K562 (cell line): Measurements from ENCODE around the gene LRRC1. TPM values are rescaled to one million over a fixed set of nuclear protein-coding genes. Genes with fewer than 3 reads are reported as not detected.

ENCODE experiments used
- ATAC-seq: fragments of 200-7000 bp; cut with Tn5 transposase; 3 replicates; pipeline ENCODE4 v1.9.1; 2020; ENCODE audit warnings: moderate library complexity
- BruUV-seq: library from RNA; stranded (reverse); fragments of 400-500 nt; replicated peaks from 2 replicates; lab custom pipeline; 2021; lab: Mats Ljungman, UMichigan
- CTCF ChIA-PET: fragments of 300-600 bp; formaldehyde crosslinking; extraction: SDS; loops from one replicate; lab custom pipeline; 2021; ENCODE audit warnings: low intra/inter-chr PET ratio; lab: Yijun Ruan, JAX
- POLR2A ChIA-PET: fragments of 300-600, 350-650 bp; sonication (Branson Sonifier 250); formaldehyde crosslinking; extraction: SDS; loops from one replicate; lab custom pipeline; 2021; ENCODE audit warnings: antibody characterized with exemption, inconsistent platforms; lab: Yijun Ruan, JAX
- DNase-seq, 4 experiments: peaks; one replicate each; pipeline versions ENCODE4 v3.0.0 to v3.0.0-alpha.2; 2011 to 2018; ENCODE audit warnings: low spot score in 3 of 4, mixed read lengths in 3 of 4; ENCODE audit errors: extremely low read depth in 1 of 4
- FAIRE-seq: peaks from 2 replicates; lab custom pipeline; 2011; peaks lifted over from hg19 to GRCh38; lab: Jason Lieb, UNC
- H2AFZ ChIP-seq: 2 replicates; pipeline ENCODE4 v1.6.0; 2011; ENCODE audit warnings: low read depth, low read length, control low read depth, inconsistent platforms
- H3K27ac ChIP-seq: fragments of 200-600 bp; 3 replicates; pipeline ENCODE4 v1.8.0; 2011; ENCODE audit warnings: low read depth, mild to moderate bottlenecking, control low read depth, inconsistent platforms, low read length, moderate library complexity, mixed read lengths; ENCODE audit errors: extremely low read depth
- H3K27me3 ChIP-seq, 2 experiments: fragments of 300-600 bp in 1 of 2; 2 replicates in 1 of 2; 3 replicates in 1 of 2; pipeline versions ENCODE4 v1.6.0 to v1.8.0; 2011; ENCODE audit warnings: inconsistent platforms in 2 of 2, low read length in 2 of 2, mild to moderate bottlenecking in 1 of 2, mixed read lengths in 1 of 2, moderate library complexity in 1 of 2; ENCODE audit not compliant: control insufficient read depth in 2 of 2, insufficient read depth in 2 of 2
- H3K36me3 ChIP-seq: fragments of 300-600 bp; 3 replicates; pipeline ENCODE4 v1.8.0; 2011; ENCODE audit warnings: mild to moderate bottlenecking, low read length, inconsistent platforms; ENCODE audit not compliant: control insufficient read depth, insufficient read depth
- H3K4me1 ChIP-seq, 2 experiments: fragments of 200-600 bp in 1 of 2; replicated peaks in 1 of 2; 2 replicates in 1 of 2; 3 replicates in 1 of 2; pipeline versions ENCODE4 v1.5.1 to v1.8.0; 2011; ENCODE audit warnings: inconsistent platforms in 2 of 2, low read length in 2 of 2, mild to moderate bottlenecking in 1 of 2, mixed read lengths in 1 of 2, moderate library complexity in 1 of 2; ENCODE audit not compliant: control insufficient read depth in 2 of 2, insufficient read depth in 2 of 2
- H3K4me2 ChIP-seq: 2 replicates; pipeline ENCODE4 v1.6.1; 2011; ENCODE audit warnings: low read length, control low read depth, inconsistent platforms, mixed read lengths; ENCODE audit not compliant: insufficient read depth
- H3K4me3 ChIP-seq: fragments of 200-600 bp; sonication (generic), shearing (Covaris generic); 2 replicates; pipeline ENCODE4 v1.5.1; 2016; ENCODE audit warnings: control low read depth, inconsistent platforms
- H3K79me2 ChIP-seq: fragments of 200-600 bp; 3 replicates; pipeline ENCODE4 v1.8.0; 2011; ENCODE audit warnings: low read length, inconsistent platforms; ENCODE audit not compliant: control insufficient read depth, insufficient read depth
- H3K9ac ChIP-seq, 2 experiments: 2 replicates each; pipeline versions ENCODE4 v1.6.0 to v1.6.1; 2011; ENCODE audit warnings: low read depth in 2 of 2, low read length in 2 of 2, control low read depth in 1 of 2, inconsistent platforms in 1 of 2, mild to moderate bottlenecking in 1 of 2, mixed read lengths in 1 of 2; ENCODE audit not compliant: insufficient read depth in 1 of 2
- H3K9me1 ChIP-seq: one replicate; pipeline ENCODE4 v1.6.0; 2011; ENCODE audit warnings: inconsistent platforms, mild to moderate bottlenecking, low read length, moderate library complexity; ENCODE audit not compliant: control insufficient read depth, insufficient read depth
- H3K9me3 ChIP-seq: replicated peaks from 2 replicates; pipeline ENCODE4 v1.5.1; 2011; ENCODE audit warnings: low read depth, low read length, inconsistent platforms; ENCODE audit not compliant: control insufficient read depth, insufficient read depth
- H4K20me1 ChIP-seq: replicated peaks from 2 replicates; pipeline ENCODE4 v1.6.1; 2011; ENCODE audit warnings: low read length, inconsistent platforms, mixed read lengths; ENCODE audit not compliant: control insufficient read depth, insufficient read depth
- EGR1 ChIP-seq: fragments of 450-650 bp; conservative IDR thresholded peaks from 2 replicates; pipeline ENCODE4 v1.6.1; 2017; ENCODE audit warnings: mild to moderate bottlenecking
- ETV5 ChIP-seq: sonication (generic); formaldehyde crosslinking; IDR thresholded peaks from 2 replicates; pipeline ENCODE4 v1.4.0; 2020; ENCODE audit warnings: low read depth, mild to moderate bottlenecking, missing genetic modification reagents
- FOXA1 ChIP-seq: fragments of 450-650 bp; IDR thresholded peaks from 2 replicates; pipeline ENCODE4 v1.6.1; 2016; ENCODE audit warnings: mild to moderate bottlenecking, borderline replicate concordance
- FOXJ3 ChIP-seq: sonication (generic); formaldehyde crosslinking; IDR thresholded peaks from 2 replicates; pipeline ENCODE4 v1.4.0; 2020; ENCODE audit warnings: mild to moderate bottlenecking, missing genetic modification reagents
- HMG20B ChIP-seq: fragments of 250-450 bp; sonication (Bioruptor Pico); IDR thresholded peaks from 2 replicates; pipeline ENCODE4 v1.5.0; 2021; ENCODE audit warnings: mild to moderate bottlenecking
- ILK ChIP-seq: fragments of 450-650 bp; IDR thresholded peaks from 2 replicates; pipeline ENCODE4 v1.6.1; 2016; ENCODE audit warnings: missing genetic modification characterization, low read depth, mild to moderate bottlenecking, missing compliant biosample characterization, moderate library complexity, borderline replicate concordance
- MAFF ChIP-seq: IDR thresholded peaks from 2 replicates; pipeline ENCODE4 v1.6.1; 2012; ENCODE audit warnings: low read length, improper control_type of control experiment
- RB1 ChIP-seq: fragments of 450-650 bp; IDR thresholded peaks from 2 replicates; pipeline ENCODE4 v1.6.1; 2017; ENCODE audit warnings: low read depth, mild to moderate bottlenecking
- SPI1 ChIP-seq: IDR thresholded peaks from 2 replicates; pipeline ENCODE4 v1.6.1; 2011; ENCODE audit warnings: low read depth, low read length, control low read depth, borderline replicate concordance
- SUPT5H ChIP-seq: fragments of 450-650 bp; IDR thresholded peaks from 2 replicates; pipeline ENCODE4 v1.6.1; 2016
- TAF15 ChIP-seq: fragments of 200-400 bp; formaldehyde crosslinking; IDR thresholded peaks from 2 replicates; pipeline ENCODE4 v1.6.1; 2017; ENCODE audit warnings: mild to moderate bottlenecking, low read depth, low read length, moderate library complexity
- XRCC4 ChIP-seq: IDR thresholded peaks from one replicate; pipeline ENCODE4 v1.6.1; 2011; ENCODE audit not compliant: insufficient read depth, insufficient read length; ENCODE audit errors: extremely low read depth
- ZNF23 ChIP-seq: fragments of 250-450 bp; sonication (Bioruptor Pico); IDR thresholded peaks from 2 replicates; pipeline ENCODE4 v1.4.0; 2020; ENCODE audit warnings: mild to moderate bottlenecking
- ZNF41 ChIP-seq: fragments of 250-450 bp; sonication (Bioruptor Pico); conservative IDR thresholded peaks from 2 replicates; pipeline ENCODE4 v1.4.0; 2020; ENCODE audit warnings: mild to moderate bottlenecking
- WGBS: fragments of 100-300 bp; shearing (Covaris generic); methylation state at CpG from one replicate; pipeline ENCODE4 v1.1.6; 2016; ENCODE audit warnings: low coverage, mixed read lengths; ENCODE audit not compliant: insufficient coverage; ENCODE audit errors: missing lambda C conversion rate; 5-methylcytosine and 5-hydroxymethylcytosine counted together
- in situ Hi-C: fragments of 300-500 bp; cut with MboI; formaldehyde crosslinking; loops from 4 replicates; pipeline ENCODE4 v1.15.0; 2018; ENCODE audit warnings: inconsistent platforms, mixed read lengths
- intact Hi-C: fragments of 100-400 bp; cut with micrococcal nuclease; formaldehyde crosslinking; loops from 2 replicates; pipeline ENCODE4 v1.14.2; 2022
- polyA plus RNA-seq, 8 experiments: library from polyadenylated mRNA; depleted of rRNA in 4 of 8; stranded (reverse) in 5 of 8; unstranded in 3 of 8; fragments of >200 nt; fragmentation: Nextera tagmentation in 2 of 8; fragmentation: Illumina TruSeq in 1 of 8; extraction: Ambion mirVana in 2 of 8; extraction: Trizol in 1 of 8; gene quantifications; 2 replicates each; pipeline versions ENCODE4 v1.2.1 to v1.2.3, GENCODE V29; 2011 to 2014; ENCODE audit warnings: inconsistent platforms in 1 of 8, missing spikeins in 1 of 8
- total RNA-seq, 7 experiments: library from RNA; depleted of rRNA in 6 of 7; stranded (reverse); fragments of >200 nt in 6 of 7; fragmentation: Illumina TruSeq in 2 of 7; extraction: Trizol in 2 of 7; gene quantifications; 2 replicates each; pipeline versions ENCODE4 v1.2.1 to v1.2.3, GENCODE V29; 2011 to 2021; ENCODE audit warnings: low replicate concordance in 1 of 7
- TF ChIP-seq, protein P1 (sequence below): sonication (generic); formaldehyde crosslinking; IDR thresholded peaks from 2 replicates; pipeline ENCODE4 v1.8.1; 2023; ENCODE audit warnings: mild to moderate bottlenecking, missing genetic modification reagents
- TF ChIP-seq, protein P2 (sequence below): IDR thresholded peaks from 2 replicates; pipeline ENCODE4 v1.6.1; 2012; ENCODE audit warnings: low read depth, low read length, improper control_type of control experiment, borderline replicate concordance
- TF ChIP-seq, protein P3 (sequence below), 3 experiments: IDR thresholded peaks in 2 of 3; conservative IDR thresholded peaks in 1 of 3; 2 replicates each; pipeline ENCODE4 v1.5.1; 2011 to 2012; ENCODE audit warnings: low read length in 3 of 3, mild to moderate bottlenecking in 3 of 3, control low read depth in 2 of 3, improper control_type of control experiment in 1 of 3, inconsistent platforms in 1 of 3, low read depth in 1 of 3, mixed read lengths in 1 of 3, moderate library complexity in 1 of 3; ENCODE audit not compliant: insufficient read depth in 2 of 3

The LRRC1 gene
- total and polyA plus RNA-seq, 9 of the 15 experiments (the other 6 are each of a cell fraction or from before 2014, with no cell fraction given) = not detected

DNA sequence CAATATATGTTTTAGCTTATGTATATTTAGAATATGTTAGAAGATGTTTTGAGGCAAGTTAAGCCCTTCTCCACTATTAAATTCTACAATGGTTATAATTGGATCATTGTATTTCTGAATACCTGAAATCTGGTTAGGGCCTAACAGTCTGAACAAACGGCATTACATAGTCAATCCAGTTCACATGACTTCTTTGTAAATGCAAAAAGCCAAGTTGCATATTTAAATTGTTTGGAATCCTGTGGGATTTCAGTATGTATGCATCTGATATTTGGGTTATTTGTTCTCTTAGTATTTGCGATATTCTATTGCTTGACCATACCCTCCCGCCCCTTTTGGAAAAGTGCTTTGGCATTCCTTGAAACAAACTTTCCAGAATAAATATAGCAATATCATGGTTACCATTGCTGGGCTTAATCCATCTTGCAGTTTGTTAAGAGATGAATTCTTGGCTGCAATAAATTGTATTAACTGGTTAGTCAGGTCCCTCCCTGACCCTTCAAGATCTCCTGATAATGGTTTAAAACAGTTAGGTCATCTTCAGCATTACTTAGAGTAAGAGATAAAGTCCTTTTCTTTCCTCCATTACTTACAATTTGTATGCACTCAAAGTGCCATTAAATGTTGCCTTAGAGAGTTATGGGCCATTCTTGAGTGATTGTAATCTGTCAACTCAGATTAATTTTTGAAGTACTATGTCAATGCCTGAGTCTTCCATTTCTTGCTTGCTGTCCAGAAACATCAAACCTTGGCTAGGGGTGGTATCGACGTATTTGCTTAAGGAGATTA is 36.5 kb downstream of the LRRC1 start:
- TF ChIP-seq XRCC4 (no peak), ZNF41 (CRISPR knock-in tag) (no peak), ILK (tag) (no peak), HMG20B (CRISPR knock-in tag) (no peak), EGR1 (no peak), FOXA1 (no peak), ETV5 (CRISPR knock-in tag) (no peak), RB1 (no peak), SUPT5H (no peak), ZNF23 (CRISPR knock-in tag) (no peak), FOXJ3 (CRISPR knock-in tag) (no peak), MAFF (no peak), SPI1 (no peak), TAF15 (no peak)
- TF ChIP-seq, protein P1, sequence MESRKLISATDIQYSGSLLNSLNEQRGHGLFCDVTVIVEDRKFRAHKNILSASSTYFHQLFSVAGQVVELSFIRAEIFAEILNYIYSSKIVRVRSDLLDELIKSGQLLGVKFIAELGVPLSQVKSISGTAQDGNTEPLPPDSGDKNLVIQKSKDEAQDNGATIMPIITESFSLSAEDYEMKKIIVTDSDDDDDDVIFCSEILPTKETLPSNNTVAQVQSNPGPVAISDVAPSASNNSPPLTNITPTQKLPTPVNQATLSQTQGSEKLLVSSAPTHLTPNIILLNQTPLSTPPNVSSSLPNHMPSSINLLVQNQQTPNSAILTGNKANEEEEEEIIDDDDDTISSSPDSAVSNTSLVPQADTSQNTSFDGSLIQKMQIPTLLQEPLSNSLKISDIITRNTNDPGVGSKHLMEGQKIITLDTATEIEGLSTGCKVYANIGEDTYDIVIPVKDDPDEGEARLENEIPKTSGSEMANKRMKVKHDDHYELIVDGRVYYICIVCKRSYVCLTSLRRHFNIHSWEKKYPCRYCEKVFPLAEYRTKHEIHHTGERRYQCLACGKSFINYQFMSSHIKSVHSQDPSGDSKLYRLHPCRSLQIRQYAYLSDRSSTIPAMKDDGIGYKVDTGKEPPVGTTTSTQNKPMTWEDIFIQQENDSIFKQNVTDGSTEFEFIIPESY = no peak
- TF ChIP-seq, protein P2, sequence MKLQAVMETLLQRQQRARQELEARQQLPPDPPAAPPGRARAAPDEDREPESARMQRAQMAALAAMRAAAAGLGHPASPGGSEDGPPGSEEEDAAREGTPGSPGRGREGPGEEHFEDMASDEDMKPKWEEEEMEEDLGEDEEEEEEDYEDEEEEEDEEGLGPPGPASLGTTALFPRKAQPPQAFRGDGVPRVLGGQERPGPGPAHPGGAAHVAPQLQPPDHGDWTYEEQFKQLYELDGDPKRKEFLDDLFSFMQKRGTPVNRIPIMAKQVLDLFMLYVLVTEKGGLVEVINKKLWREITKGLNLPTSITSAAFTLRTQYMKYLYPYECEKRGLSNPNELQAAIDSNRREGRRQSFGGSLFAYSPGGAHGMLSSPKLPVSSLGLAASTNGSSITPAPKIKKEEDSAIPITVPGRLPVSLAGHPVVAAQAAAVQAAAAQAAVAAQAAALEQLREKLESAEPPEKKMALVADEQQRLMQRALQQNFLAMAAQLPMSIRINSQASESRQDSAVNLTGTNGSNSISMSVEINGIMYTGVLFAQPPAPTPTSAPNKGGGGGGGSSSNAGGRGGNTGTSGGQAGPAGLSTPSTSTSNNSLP = no peak
- TF ChIP-seq, protein P3, sequence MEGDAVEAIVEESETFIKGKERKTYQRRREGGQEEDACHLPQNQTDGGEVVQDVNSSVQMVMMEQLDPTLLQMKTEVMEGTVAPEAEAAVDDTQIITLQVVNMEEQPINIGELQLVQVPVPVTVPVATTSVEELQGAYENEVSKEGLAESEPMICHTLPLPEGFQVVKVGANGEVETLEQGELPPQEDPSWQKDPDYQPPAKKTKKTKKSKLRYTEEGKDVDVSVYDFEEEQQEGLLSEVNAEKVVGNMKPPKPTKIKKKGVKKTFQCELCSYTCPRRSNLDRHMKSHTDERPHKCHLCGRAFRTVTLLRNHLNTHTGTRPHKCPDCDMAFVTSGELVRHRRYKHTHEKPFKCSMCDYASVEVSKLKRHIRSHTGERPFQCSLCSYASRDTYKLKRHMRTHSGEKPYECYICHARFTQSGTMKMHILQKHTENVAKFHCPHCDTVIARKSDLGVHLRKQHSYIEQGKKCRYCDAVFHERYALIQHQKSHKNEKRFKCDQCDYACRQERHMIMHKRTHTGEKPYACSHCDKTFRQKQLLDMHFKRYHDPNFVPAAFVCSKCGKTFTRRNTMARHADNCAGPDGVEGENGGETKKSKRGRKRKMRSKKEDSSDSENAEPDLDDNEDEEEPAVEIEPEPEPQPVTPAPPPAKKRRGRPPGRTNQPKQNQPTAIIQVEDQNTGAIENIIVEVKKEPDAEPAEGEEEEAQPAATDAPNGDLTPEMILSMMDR (IDR thresholded peaks at IDR 0.05 in 2 of 3, conservative IDR thresholded peaks at IDR 0.05 in 1 of 3; ENCODE audit: insufficient read depth in 2 of 3, low read depth in 1 of 3, low read length in 3 of 3) = no peak
- no peak overlapping the region for H2AFZ ChIP-seq
- H4K20me1 ChIP-seq = no peaks in the 10 kb centered on the region
- DNase-seq = no peak
- H3K36me3 ChIP-seq = no peaks in the 10 kb centered on the region
- no TSS peak for BruUV-seq
- 1% methylated on average over 5 of the region's 5 CpGs for WGBS
- H3K27ac ChIP-seq = no peak overlapping the region
- no peaks in the 10 kb centered on the region for H3K9me3 ChIP-seq
- no peaks in the 10 kb centered on the region for H3K4me1 ChIP-seq
- H3K9me1 ChIP-seq = no peaks in the 10 kb centered on the region
- H3K79me2 ChIP-seq = no peaks in the 10 kb centered on the region
- intact Hi-C loops (no loop called here), in situ Hi-C loops (no loop called here)
- H3K4me2 ChIP-seq = no peak overlapping the region
- H3K4me3 ChIP-seq = no peak overlapping the region
- ChIA-PET CTCF (no interaction called here), POLR2A (no interaction called here)
- no peak for ATAC-seq
- H3K27me3 ChIP-seq = no peaks in the 10 kb centered on the region
- H3K9ac ChIP-seq = no peak overlapping the region
- no peak for FAIRE-seq
